GM11168 (cell line): ENCODE measurements around the gene CLEC4M.
"Not testable (repeated sequence)": the region's sequence is repeated elsewhere in the genome, so short reads cannot be mapped to it uniquely, and the experiment has no call there.

Experiments
- in situ Hi-C: fragments of 300-500 bp; cut with MboI; formaldehyde crosslinking; loops from one replicate; pipeline ENCODE4 v1.12.0; 2022; ENCODE audit warnings: low sequenced_read_pairs; ENCODE audit not compliant: unreplicated experiment

The CLEC4M gene

GRCh38 chr19:7739801-7740681 lies 23.0 kb upstream of the CLEC4M start:
- in situ Hi-C loops = no loop called here

GRCh38 chr19:7740682-7741054 lies 22.4 kb upstream of the CLEC4M start:
- in situ Hi-C loops = no loop called here

GRCh38 chr19:7742575-7742974 lies 20.5 kb upstream of the CLEC4M start:
- in situ Hi-C loops = no loop called here

GRCh38 chr19:7742991-7743390 lies 20.1 kb upstream of the CLEC4M start:
- in situ Hi-C loops = no loop called here

GRCh38 chr19:7743425-7743841 lies 19.6 kb upstream of the CLEC4M start:
- in situ Hi-C loops = no loop called here

- in situ Hi-C loops = no loop called here
Measured at GRCh38 chr19:7744199-7744786, 18.8 kb upstream of the CLEC4M start.

- in situ Hi-C loops = no loop called here
Measured at GRCh38 chr19:7744871-7745650, 18.0 kb upstream of the CLEC4M start.

- in situ Hi-C loops = not testable (repeated sequence)
Measured at GRCh38 chr19:7746306-7746705, 16.7 kb upstream of the CLEC4M start.

GRCh38 chr19:7746903-7747884 lies 15.8 kb upstream of the CLEC4M start, which contains the start of gene CD209:
TSS of gene CD209 (minus strand) at chr19:7747534. CDS start at chr19:7747511, 23 bp downstream.
- in situ Hi-C loops = no loop called here

GRCh38 chr19:7748171-7748570 lies 14.9 kb upstream of the CLEC4M start:
- in situ Hi-C loops = no loop called here

GRCh38 chr19:7748756-7749155 lies 14.3 kb upstream of the CLEC4M start:
- in situ Hi-C loops = no loop called here

GRCh38 chr19:7751157-7751783 lies 11.8 kb upstream of the CLEC4M start:
- in situ Hi-C loops = no loop called here

- in situ Hi-C loops = no loop called here
Measured at GRCh38 chr19:7756258-7756657, 6.8 kb upstream of the CLEC4M start.

GRCh38 chr19:7757358-7757757 lies 5.7 kb upstream of the CLEC4M start:
- in situ Hi-C loops = no loop called here

- in situ Hi-C loops = no loop called here
Measured at GRCh38 chr19:7759156-7759555, 3.9 kb upstream of the CLEC4M start.

- in situ Hi-C loops = no loop called here
Measured at GRCh38 chr19:7763696-7764095, 653 bp downstream of the CLEC4M start.

- in situ Hi-C loops = not testable (repeated sequence)
Measured at GRCh38 chr19:7764157-7764556, 1.1 kb downstream of the CLEC4M start.

- in situ Hi-C loops = not testable (repeated sequence)
Measured at GRCh38 chr19:7765043-7765442, 2.0 kb downstream of the CLEC4M start.

- in situ Hi-C loops = no loop called here
Measured at GRCh38 chr19:7766535-7766934, 3.5 kb downstream of the CLEC4M start.
